ENCODE results near the gene TMC6. TPM values are rescaled to one million over a fixed set of nuclear protein-coding genes. Genes with fewer than 3 reads are reported as not detected.
A peak's percentile ranks its signal among the peaks of the same experiment; 100 is the strongest.

The TMC6 gene
- total and polyA plus RNA-seq, 2 of the 13 experiments (the other 11 are each of a cell fraction or from before 2014, with no cell fraction given) = 48.4 to 99.1 TPM

- TF ChIP-seq THAP9 (CRISPR knock-in tag; IDR thresholded peaks at IDR 0.05; ENCODE audit: borderline replicate concordance) = no peak
- TF ChIP-seq TBX2 (CRISPR knock-in tag; IDR thresholded peaks at IDR 0.05; ENCODE audit: borderline replicate concordance) = no peak
- TF ChIP-seq ZNF572 (CRISPR knock-in tag; IDR thresholded peaks at IDR 0.05) = no peak
- peak; percentile 93 for TF ChIP-seq SP4 (CRISPR knock-in tag; IDR thresholded peaks at IDR 0.05)
- TF ChIP-seq PREB (CRISPR knock-in tag; IDR thresholded peaks at IDR 0.05) = no peak
- no peak for TF ChIP-seq GATAD2A (CRISPR knock-in tag; IDR thresholded peaks at IDR 0.05)
- no peak for TF ChIP-seq NBN (conservative IDR thresholded peaks at IDR 0.05)
- no peak for TF ChIP-seq RERE (CRISPR knock-in tag; IDR thresholded peaks at IDR 0.05; ENCODE audit: low read depth)
- TF ChIP-seq FOXM1 (CRISPR knock-in tag; IDR thresholded peaks at IDR 0.05) = peak; percentile 24; the same call in 1 of the 2 replicates
- TF ChIP-seq ZNF713 (CRISPR knock-in tag; IDR thresholded peaks at IDR 0.05) = no peak
- TF ChIP-seq ZNF350 (CRISPR knock-in tag; IDR thresholded peaks at IDR 0.05; ENCODE audit: borderline replicate concordance, low read depth) = no peak; the same call in 1 of the 2 replicates
- TF ChIP-seq KLF11 (CRISPR knock-in tag; IDR thresholded peaks at IDR 0.05) = no peak
- no peak for TF ChIP-seq ZNF550 (CRISPR knock-in tag; IDR thresholded peaks at IDR 0.05; ENCODE audit: borderline replicate concordance)
- no peak for TF ChIP-seq ZNF180 (CRISPR knock-in tag; IDR thresholded peaks at IDR 0.05; ENCODE audit: borderline replicate concordance, low read depth)
- TF ChIP-seq MIER3 (CRISPR knock-in tag; IDR thresholded peaks at IDR 0.05; ENCODE audit: borderline replicate concordance) = no peak; the same call in 1 of the 2 replicates
- peak; percentile 56; the same call in 1 of the 2 replicates for TF ChIP-seq KAT8 (CRISPR knock-in tag; IDR thresholded peaks at IDR 0.05)
- TF ChIP-seq MAZ (IDR thresholded peaks at IDR 0.05; ENCODE audit: borderline replicate concordance, low read depth, low read length) = peak; percentile 82
- TF ChIP-seq MAZ (CRISPR knock-in tag; IDR thresholded peaks at IDR 0.05; ENCODE audit: low read depth) = peak; percentile 80; the same call in 1 of the 2 replicates
- peak; percentile 54 for TF ChIP-seq ZNF235 (CRISPR knock-in tag; IDR thresholded peaks at IDR 0.05; ENCODE audit: borderline replicate concordance)
- no peak for TF ChIP-seq U2AF1 (optimal IDR thresholded peaks at IDR 0.05; ENCODE audit: low read depth, low read length)
Measured at GRCh38 chr17:78168242-78168902, 39.8 kb upstream of the TMC6 start, which contains the start of gene SYNGR2 (continued).

Data from HepG2 (cell line).